GM12892 (cell line): Measurements from ENCODE around the gene VSIR.
A peak's percentile ranks its signal among the peaks of the same experiment; 100 is the strongest.

ENCODE experiments used
- DNase-seq: peaks from one replicate; pipeline ENCODE4 v3.0.0; 2011; ENCODE audit not compliant: insufficient read length
- FAIRE-seq: peaks from 2 replicates; lab custom pipeline; 2011; peaks lifted over from hg19 to GRCh38; lab: Jason Lieb, UNC
- POLR2A ChIP-seq: IDR thresholded peaks from 2 replicates; pipeline ENCODE4 v1.6.1; 2011; ENCODE audit warnings: low read depth, low read length, control low read depth
- POLR2AphosphoS5 ChIP-seq: IDR thresholded peaks from 2 replicates; pipeline ENCODE4 v1.6.1; 2011; ENCODE audit warnings: low read depth, low read length, control low read depth
- TAF1 ChIP-seq: IDR thresholded peaks from 2 replicates; pipeline ENCODE4 v1.6.1; 2011; ENCODE audit warnings: low read depth, mild to moderate bottlenecking, control low read depth, low read length, borderline replicate concordance

Gene VSIR

GRCh38 chr10:71697938-71698709 lies 75.2 kb downstream of the VSIR start:
- DNase-seq (peak; percentile 50), FAIRE-seq (peak; percentile 48)
- no peak for TF ChIP-seq POLR2A
- no peak for TF ChIP-seq TAF1
- TF ChIP-seq POLR2AphosphoS5: no peak
